GM18868 (cell line): ENCODE results near the gene XPNPEP2.
"Not testable (repeated sequence)": the region's sequence is repeated elsewhere in the genome, so short reads cannot be mapped to it uniquely, and the experiment has no call there.

Experiments
- ATAC-seq: cut with Tn5 transposase; IDR thresholded peaks from one replicate; pipeline ENCODE4 v1.9.1; 2021; ENCODE audit warnings: mild to moderate bottlenecking, moderate library complexity; ENCODE audit not compliant: unreplicated experiment

The XPNPEP2 gene

DNA sequence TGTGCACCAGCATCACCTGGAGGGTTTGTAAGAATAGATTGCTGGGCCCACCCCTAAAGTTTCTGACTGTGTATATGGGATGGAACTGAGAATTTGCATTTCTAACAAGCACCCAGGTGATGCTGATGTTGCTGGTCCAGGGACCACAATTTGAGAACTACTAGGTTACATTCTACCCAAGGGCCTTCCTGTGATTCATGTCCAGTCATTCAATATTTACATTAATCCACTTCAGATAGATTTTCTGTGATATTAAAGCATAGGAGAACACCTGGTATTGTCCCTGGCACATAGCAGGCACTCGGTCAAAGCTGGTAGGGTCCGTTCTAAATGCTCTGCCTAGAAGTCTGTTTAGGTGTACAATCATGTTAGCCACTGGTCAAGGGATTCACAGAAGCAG, 19.5 kb upstream of the XPNPEP2 start:
- no peak for ATAC-seq

DNA sequence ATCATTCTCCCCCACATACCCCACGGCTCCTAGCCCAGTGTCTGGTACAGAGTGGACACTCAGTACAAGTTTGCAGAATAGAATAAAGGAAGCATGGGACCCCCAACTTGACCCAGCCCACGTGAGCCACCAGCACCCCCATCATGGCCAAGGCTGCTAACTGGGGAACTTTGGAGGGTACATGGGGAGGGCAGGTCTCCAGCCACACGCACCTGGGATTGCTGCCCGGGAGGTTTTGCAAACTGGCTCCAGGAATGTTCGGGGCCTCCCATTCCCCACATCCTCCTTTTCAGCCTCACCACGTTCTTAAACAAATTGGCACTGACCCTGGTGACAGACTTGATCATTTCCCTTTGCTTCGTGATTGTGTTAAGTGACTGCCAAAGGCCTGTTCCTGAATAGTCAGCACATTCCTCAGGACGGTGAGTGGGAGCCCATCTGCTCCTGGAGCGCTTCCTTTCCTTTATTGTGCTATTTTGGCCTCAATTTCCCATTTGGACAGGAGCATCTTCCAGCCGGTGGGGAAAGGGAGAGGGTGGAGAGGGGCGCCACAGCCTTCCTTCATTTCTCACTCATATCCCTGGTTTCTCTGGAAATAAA, 18.7 kb upstream of the XPNPEP2 start:
- ATAC-seq = no peak

DNA sequence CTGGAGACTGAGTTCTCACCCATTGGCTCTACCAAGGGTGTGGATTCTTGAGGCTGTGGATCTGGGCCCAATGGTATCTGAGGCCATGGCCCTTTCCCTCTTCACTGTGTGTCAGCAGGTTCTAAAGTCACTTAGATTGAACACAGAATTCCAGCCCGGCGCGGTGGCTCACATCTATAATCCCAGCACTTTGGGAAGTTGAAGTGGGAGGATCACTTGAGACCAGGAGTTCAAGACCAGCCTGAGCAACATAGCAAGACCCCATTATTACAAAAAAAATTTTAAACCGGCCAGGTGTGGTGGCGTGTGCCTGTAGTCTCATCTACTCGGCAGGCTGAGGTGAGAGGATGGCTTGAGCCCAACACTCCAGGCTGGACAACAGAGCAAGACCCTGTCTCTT, 18.0 kb upstream of the XPNPEP2 start:
- ATAC-seq = no peak

DNA sequence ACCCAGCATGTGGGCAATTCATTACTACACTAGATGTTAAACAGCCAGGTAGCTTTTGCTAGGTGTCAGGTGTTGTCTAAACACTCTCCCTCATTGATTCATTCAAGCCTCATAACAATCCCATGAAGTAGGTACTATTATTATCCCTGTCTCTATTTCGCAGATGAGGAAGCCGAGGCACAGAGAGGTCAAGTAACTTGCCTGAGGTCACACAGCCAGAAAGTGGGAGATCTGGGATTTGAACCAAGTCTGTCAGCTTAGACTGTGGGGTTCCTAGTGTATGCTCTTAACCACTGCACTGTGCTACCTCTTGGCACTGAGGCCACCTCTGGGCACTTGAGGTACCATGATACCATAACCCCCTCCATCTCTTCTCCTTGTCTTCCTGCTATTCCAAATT, 17.4 kb upstream of the XPNPEP2 start:
- ATAC-seq = no peak

DNA sequence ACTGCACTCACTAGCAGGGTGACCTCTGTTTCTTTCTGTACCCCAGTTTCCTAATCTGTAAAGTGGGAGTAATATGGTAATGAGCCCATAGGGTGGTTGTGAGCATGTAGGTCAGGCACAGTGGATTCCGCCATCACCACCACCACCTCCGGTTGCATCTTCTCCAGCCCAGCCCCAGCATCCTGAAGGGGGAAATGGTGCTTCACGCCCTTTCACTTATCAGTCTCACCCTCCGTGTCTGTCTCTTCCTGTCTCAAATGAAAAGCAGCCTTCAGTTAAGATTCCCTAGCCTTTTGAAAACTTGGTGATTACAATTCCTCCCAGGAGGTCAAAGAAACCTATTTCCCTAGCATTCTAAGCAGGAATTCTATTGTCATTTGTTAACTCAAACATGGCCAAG, 16.9 kb upstream of the XPNPEP2 start:
- ATAC-seq = no peak

DNA sequence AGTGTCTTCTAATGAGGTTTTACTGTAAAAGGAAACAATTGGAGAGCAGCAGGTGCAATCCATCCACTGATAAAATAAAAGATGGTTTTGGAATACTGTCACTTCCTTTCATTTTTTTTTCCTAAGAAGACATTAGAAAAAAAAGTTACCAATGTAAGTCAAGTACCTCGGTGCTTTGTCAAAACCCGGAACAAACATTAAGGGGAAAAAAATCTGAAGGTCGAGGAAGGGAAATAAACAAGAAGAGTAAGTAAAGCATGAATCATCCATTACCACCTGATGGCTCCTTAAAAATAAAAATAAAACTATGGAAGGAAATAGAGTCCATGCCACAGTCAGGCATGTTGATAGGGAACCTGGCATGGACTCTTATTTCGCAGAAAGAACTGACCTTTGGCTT, 15.3 kb upstream of the XPNPEP2 start:
- no peak for ATAC-seq

DNA sequence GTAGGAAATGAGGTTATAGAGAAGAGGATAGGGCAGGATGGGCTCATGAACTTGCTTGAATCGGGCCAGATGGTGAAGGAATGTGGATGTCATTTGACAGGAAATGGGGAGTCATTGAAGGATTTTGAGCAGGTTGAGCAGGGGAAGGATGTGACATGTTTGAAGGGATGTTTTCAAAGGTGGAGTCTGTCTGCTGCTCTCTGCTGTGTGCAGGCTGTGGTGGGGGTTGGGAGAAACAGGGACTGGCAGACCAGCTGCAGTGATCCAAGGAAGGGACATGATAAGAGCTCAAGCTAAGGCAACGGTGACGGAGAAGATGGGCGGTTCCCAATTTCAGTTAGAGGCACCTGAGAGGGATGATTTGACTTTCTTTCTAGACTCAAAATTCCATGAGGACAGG, 14.0 kb upstream of the XPNPEP2 start:
- ATAC-seq = no peak

DNA sequence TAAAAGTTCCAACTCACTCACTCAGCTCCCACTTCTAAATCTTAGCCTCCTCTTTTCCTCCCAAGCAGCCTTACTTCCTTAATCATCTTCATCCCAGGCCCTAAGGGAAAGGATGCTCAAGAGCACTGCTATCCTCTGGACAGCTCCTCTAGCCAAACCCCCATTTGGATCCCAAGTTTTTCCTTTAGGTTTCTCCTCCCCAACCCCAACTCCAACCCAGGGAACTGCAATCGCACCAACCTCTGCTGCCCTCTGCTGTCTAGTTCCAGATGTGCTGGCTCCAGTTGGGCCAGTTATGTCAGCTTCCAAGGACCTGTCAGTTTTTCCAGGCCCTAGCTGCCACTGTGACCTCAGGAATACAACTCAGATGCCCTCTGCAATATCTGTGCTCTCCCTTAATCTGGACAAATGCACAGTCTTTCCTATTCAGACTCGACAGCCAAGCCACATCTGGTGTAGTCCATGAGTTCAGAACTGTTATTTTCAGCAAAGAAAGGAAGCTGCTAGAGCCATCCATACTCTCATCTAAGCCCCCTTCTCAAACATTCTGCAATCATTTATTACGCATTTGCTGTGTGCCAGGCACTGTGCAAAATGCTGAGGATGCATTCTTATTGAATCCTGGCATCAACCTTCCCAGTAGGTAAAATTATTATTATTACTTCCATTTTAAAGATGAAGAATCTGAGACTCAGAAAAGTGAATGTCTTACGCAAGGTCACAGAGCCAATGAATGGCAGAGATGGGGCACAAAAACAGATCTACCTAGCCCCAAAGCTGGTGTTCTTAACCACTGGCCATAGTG, 12.3 kb upstream of the XPNPEP2 start:
- no peak for ATAC-seq

DNA sequence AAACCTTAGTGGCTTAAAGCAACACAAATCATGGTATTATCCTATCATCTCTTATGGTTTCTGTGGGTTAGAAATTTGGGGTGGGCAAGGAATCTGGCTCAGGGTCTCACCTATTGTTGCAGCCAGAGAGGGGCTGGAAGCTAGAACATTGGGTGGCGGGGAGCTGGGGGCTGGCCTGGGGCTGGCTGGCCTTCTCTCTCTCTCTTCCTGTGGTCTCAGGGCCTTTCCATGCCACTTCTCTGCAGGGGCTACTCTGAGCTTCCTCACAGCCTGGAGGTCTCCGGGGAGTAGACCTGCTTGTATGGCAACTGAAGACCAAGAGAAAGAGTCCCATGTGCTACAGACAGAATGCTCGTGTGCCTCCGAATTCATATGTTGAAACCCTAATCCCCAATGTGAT, 10.7 kb upstream of the XPNPEP2 start:
- no peak for ATAC-seq

DNA sequence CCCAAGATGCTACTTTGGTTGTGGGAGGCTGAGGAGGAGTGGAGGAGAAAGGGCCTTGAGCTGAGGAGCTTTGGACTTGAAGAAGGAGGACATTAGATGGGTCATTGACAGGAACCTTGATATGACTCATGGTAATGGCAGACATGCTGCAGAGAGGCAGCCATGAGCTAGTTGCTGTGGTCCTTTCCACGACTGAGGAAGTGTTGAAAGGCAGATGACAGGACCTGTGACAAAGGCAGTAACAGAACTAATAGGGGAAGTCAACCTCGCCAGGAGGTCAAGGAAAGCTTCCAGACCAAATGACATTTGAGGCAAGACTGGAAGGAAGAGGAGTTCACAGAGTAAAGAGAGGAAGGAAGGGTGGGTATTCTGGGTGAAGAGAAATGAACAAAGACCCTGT, 7.6 kb upstream of the XPNPEP2 start:
- ATAC-seq = no peak

DNA sequence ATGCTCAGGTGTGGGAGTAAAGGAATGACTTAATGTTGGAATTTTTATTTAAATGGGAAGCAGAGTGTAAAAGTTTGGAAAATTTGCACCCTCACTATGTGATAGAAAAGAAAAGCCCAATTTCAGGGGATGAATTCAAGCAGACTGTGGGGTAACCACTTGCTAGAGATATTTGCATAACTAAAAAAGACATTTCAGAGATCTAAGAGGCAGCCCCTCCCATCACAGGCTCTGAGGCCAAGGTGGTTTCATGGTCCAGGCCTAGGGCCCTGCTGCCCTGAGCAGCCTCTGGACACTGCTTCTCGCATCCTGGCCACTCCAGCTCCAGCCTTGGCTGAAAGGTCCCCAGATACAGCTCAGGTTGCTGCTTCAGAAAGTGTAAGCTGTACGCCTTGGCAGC, 5.9 kb upstream of the XPNPEP2 start:
- no peak for ATAC-seq

DNA sequence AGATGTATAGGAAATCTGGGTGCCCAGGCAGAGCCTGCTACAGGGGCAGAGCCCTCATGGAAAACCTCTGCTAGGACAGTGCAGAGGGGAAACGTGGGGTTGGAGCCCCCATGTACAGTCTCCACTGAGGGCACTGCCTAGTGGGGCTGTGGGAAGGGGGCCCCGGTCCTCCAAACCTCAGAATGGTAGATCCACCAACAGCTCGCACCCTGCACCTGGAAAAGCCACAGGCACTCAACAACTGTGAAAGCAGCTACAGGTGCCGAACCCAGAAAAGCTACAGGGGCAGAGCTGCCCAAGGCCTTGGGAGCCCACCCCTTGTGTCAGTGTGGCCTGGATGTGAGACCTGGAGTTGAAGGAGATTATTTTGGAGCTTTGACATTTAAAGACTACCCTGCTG, 5.4 kb upstream of the XPNPEP2 start:
- no peak for ATAC-seq

DNA sequence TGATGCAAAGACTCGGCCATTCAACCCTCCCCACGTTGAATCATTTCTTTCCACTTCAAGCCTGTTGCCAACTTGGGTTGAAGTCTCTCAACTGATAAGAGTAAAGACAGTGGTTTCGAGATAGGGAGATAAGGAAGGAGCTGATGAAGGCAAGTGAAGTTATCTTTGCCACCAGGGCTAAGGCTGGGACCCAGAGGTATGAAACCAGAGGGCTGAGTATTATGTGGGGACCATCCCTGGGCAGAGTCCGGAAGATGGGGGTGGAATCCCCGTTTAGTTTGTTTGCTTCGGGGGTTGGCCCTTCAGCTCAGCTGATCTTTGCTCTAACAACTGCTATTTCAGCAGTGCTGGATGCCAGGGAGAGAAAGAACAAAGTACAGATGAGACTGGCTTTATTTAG, 2.3 kb upstream of the XPNPEP2 start:
- ATAC-seq = no peak

DNA sequence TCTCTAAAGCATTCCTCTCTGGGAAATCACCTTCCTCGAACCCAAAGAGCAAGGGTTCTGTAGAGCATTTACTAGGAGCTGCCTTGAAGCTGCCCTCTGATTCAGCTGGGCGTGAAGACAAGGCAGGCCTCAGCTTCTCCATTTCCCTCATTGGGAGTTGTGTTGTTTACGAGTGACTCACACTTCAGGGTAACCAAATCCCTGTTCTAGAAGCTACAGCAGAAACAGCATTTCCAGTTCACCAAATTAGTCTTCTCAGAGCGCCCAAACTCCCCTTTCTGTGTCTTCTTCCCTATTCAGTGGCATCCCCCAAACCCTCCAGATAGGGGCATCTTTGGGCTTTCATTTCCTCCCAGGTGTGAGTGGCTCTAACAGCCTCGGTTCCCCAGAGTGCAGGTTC, 863 bp upstream of the XPNPEP2 start:
- peak; percentile 69 for ATAC-seq

DNA sequence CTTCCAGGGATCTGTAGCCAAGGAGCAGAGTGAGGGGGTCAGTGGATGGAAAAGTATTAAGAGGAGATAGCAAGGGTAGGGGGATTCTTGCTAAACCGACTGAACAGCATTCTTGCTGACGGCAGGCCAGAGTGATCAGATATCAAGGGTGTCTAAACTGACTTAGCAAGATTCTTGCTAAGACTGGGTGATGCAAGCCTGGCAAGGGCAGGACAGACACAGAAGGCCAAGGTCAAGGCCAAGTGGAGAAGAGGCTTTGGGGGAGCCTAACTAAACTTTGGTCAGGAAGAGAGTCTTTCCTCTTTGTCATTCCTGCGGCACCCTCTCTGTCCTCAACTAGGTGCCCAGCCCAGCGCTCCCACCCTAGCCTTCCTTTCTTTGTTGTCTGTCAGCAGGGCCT, 799 bp downstream of the XPNPEP2 start:
- ATAC-seq = no peak

DNA sequence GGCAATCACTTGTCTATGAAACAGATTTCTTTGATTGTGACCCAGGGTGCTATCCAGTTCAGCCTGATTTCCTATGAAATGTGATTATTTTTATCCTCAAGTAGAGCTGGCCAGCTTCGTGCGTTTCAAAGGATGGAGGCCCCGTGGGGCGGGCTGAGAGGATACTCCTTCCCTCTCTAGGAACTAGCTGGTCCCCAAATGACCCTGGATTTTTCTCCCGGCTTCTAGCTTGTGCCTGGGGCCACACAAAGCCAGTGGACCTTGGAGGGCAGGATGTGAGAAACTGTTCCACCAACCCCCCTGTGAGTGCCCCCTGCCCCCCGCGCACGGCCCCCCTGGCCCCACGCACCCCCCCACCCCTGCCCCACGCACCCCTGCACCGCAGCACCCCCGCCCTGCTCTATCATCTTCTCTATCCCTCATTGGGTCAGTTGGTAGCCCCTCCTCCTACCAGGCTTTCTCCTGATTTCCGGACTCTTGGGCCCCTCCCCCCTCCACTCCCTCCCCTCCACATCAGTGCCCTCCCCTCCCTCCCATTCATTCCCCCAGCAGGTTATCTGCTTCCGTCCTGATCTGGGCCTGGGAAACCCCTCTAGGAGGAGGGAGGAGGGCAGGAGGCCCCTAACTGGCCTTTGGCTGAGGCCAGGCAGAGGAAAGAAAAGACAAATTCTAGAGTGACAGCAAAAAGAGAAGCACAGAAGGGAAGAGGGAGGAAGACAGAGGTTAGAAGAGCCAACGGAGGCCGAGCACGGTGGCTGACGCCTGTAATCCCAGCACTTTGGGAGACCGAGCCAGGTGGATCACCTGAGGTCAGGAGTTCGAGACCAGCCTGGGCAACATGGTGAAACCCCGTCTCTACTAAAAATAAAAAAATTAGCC, 3.3 kb downstream of the XPNPEP2 start:
- ATAC-seq = no peak

DNA sequence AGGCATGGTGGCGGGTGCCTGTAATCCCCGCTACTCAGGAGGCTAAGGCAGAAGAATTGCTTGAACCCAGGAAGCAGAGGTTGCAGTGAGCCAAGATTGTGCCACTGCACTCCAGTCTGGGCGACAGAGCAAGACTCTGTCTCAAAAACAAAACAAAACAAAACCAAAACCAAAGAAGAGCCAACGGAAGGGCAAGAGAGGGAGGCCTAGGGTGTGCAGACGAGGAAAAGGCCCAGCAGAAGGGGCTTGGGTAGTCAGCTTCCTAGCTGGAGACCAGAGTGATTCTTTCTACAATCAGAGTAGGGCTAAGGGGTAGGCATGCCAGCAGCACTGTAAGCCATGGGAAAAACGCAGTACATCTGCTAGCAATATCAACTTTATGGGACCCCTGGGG, 4.0 kb downstream of the XPNPEP2 start:
- ATAC-seq = not testable (repeated sequence)

DNA sequence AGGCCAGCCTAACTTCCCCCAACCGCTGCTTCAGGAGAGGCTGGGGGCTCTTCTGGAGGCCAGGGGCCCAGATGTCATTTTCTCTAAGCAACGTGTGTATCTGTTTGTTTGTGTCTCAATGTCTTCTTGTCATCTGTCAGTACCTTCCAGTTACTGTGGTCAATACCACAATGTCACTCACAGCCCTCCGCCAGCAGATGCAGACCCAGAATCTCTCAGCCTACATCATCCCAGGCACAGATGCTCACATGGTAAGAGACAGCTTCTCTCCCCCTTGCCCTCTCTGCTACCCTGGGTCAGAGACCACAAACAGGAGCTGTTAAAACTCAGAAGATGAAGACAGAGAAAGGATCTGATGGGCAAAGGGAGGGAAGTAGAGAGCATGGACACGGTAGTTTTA, 5.0 kb downstream of the XPNPEP2 start:
- no peak for ATAC-seq

DNA sequence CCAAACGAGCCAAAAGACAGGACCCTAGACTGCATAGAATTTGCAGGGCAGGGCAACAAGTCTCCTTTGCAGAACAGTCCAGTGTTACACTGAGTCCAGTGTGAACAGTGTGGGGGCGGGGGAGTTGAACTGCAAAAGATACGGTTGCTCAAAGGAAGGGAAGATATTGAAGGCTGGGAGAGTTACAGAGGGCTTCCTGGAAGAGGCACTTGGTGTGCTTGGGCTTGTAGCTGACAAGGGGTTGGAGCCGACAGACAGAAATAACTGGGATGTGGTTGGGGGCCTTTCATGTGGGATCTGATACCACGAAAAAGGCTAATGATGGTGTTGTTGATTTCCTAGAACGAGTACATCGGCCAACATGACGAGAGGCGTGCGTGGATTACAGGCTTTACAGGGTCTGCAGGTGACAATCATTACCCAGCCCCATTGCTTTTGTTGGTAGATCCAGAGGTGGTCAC, 6.1 kb downstream of the XPNPEP2 start:
- no peak for ATAC-seq

DNA sequence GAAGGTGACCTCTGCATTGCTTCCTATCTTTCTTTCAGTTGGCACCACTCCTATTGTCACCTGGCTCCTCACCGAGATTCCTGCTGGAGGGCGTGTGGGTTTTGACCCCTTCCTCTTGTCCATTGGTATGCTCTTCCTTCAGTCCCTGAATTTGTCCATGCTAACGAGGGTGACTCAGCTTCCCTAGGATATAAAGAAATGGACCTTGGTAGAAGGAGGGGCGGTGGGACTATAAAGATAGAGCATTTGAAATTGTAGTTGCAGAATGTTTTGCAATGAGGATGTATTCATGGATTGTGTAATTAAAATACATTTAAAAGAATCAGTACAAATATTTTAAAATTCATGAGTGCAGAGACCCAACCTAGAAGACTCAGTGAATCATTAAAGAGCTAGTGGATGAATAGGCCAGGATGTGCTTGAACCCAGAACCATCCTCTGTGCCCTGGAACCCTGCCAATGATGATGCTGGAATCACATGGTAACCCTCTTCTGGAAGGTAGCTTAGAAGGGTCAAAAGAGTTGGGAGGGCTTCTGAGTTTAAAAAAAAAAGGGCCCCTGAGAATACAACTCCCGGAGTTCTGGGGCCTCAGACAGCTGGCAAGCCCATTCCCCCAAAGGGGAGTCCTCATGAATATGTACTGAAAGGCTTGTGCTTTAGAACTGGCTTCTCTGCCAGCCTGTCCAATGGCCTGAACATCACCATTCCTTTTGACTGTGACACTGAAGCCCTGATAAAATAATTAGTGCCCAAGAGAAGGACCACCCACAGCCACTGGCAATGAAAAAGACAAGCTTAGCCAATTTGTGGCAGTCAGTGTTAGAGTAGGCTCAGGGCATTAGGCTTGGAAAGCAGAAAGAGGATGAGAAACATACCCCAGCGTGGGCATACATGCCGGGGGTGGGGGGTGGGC, 8.0 kb downstream of the XPNPEP2 start:
- no peak for ATAC-seq

DNA sequence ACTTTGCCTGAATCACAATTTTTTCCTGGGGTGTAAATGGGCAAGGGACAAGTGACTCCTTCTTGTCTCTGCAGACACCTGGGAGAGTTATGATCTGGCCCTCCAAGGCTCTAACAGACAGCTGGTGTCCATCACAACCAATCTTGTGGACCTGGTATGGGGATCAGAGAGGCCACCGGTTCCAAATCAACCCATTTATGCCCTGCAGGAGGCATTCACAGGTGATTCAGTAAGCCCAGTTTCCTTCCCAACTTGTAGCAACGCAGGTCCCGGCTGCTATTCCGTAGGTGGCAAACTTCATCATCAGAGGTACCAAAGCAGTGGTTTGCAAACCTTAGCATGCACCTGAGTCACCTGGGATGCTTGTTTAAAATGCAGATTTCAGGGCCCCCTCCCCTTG, 8.8 kb downstream of the XPNPEP2 start:
- no peak for ATAC-seq
